Caco-2 (cell line): ENCODE results near the gene CNDP1. TPM values are rescaled to one million over a fixed set of nuclear protein-coding genes. Genes with fewer than 3 reads are reported as not detected.

Experiments
- BruUV-seq: library from RNA; stranded (reverse); fragments of 400-500 nt; replicated peaks from 2 replicates; lab custom pipeline; 2021; lab: Mats Ljungman, UMichigan
- CTCF ChIA-PET: fragments of 300-600 bp; sonication (Branson Sonifier 250); formaldehyde crosslinking; loops from one replicate; lab custom pipeline; 2022; ENCODE audit warnings: antibody characterized with exemption; lab: Charles Lee
- POLR2A ChIA-PET: fragments of 300-600 bp; sonication (Branson Sonifier 250); formaldehyde crosslinking; loops from one replicate; lab custom pipeline; 2022; ENCODE audit warnings: antibody characterized with exemption; lab: Charles Lee
- DNase-seq, 2 experiments: peaks; one replicate each; pipeline versions ENCODE4 v3.0.0 to v3.0.0-alpha.2; 2020 to 2022
- H3K27me3 ChIP-seq: replicated peaks from 2 replicates; pipeline ENCODE4 v1.6.0; 2011; ENCODE audit warnings: low read length; ENCODE audit not compliant: control insufficient read depth, insufficient read depth
- H3K36me3 ChIP-seq: 2 replicates; pipeline ENCODE4 v1.5.1; 2011; ENCODE audit warnings: low read length; ENCODE audit not compliant: control insufficient read depth, insufficient read depth
- H3K4me1 ChIP-seq: fragments of 250-450 bp; sonication (Bioruptor Pico); 2 replicates; pipeline ENCODE4 v1.5.1; 2020; ENCODE audit warnings: mild to moderate bottlenecking
- H3K4me3 ChIP-seq: 2 replicates; pipeline ENCODE4 v1.5.1; 2011; ENCODE audit warnings: low read depth, mild to moderate bottlenecking, control low read depth, low read length
- H3K9me3 ChIP-seq: fragments of 250-450 bp; sonication (Bioruptor Pico); 2 replicates; pipeline ENCODE4 v1.5.1; 2020; ENCODE audit warnings: mild to moderate bottlenecking, moderate library complexity
- H3K27ac Mint-ChIP-seq: one replicate; pipeline ENCODE4 v1.8.0; 2022; ENCODE audit warnings: mixed read lengths; ENCODE audit not compliant: unreplicated experiment
- H3K27me3 Mint-ChIP-seq: one replicate; pipeline ENCODE4 v1.8.0; 2022; ENCODE audit warnings: mixed read lengths; ENCODE audit not compliant: insufficient read depth, unreplicated experiment
- H3K36me3 Mint-ChIP-seq: one replicate; pipeline ENCODE4 v1.8.0; 2022; ENCODE audit warnings: mild to moderate bottlenecking, mixed read lengths; ENCODE audit not compliant: insufficient read depth, unreplicated experiment
- H3K4me1 Mint-ChIP-seq: one replicate; pipeline ENCODE4 v1.8.0; 2022; ENCODE audit warnings: low read depth, mixed read lengths; ENCODE audit not compliant: unreplicated experiment
- H3K4me3 Mint-ChIP-seq: one replicate; pipeline ENCODE4 v1.8.0; 2022; ENCODE audit warnings: mild to moderate bottlenecking, moderate library complexity, mixed read lengths; ENCODE audit not compliant: unreplicated experiment
- H3K9me3 Mint-ChIP-seq: one replicate; pipeline ENCODE4 v1.8.0; 2022; ENCODE audit warnings: mixed read lengths; ENCODE audit not compliant: unreplicated experiment
- CTCF ChIP-seq, 2 experiments: fragments of 200-600 bp in 1 of 2; IDR thresholded peaks; 1 replicate in 1 of 2; 2 replicates in 1 of 2; pipeline versions ENCODE4 v1.5.1 to v1.8.0; 2011 to 2022; ENCODE audit warnings: antibody characterized with exemption in 1 of 2, control low read depth in 1 of 2, inconsistent platforms in 1 of 2, low read depth in 1 of 2, low read length in 1 of 2, mild to moderate bottlenecking in 1 of 2, moderate library complexity in 1 of 2; ENCODE audit not compliant: insufficient read depth in 1 of 2, severe bottlenecking in 1 of 2, unreplicated experiment in 1 of 2
- intact Hi-C: fragments of 100-400 bp; cut with micrococcal nuclease; formaldehyde crosslinking; loops from one replicate; pipeline ENCODE4 v1.10.0; 2022; ENCODE audit not compliant: unreplicated experiment
- total RNA-seq: library from RNA; stranded (reverse); gene quantifications from 2 replicates; pipeline ENCODE4 v1.2.3, GENCODE V29; 2022

Gene CNDP1
- total RNA-seq, 1 experiment from 2014 or later = 0.48 TPM

- no peaks in the 10 kb centered on the region for H3K27me3 ChIP-seq
- H3K36me3 Mint-ChIP-seq = no peaks in the 10 kb centered on the region
- H3K9me3 ChIP-seq = no peaks in the 10 kb centered on the region
- DNase-seq = no peak
- no peaks in the 10 kb centered on the region for H3K4me1 ChIP-seq
- TF ChIP-seq CTCF (IDR thresholded peaks at IDR 0.05; ENCODE audit: insufficient read depth in 1 of 2, low read depth in 1 of 2, low read length in 1 of 2, severe bottlenecking in 1 of 2, unreplicated experiment in 1 of 2) = no peak
- no peaks in the 10 kb centered on the region for H3K27me3 Mint-ChIP-seq
- no peak overlapping the region for H3K27ac Mint-ChIP-seq
- H3K36me3 ChIP-seq = no peaks in the 10 kb centered on the region
- no peaks in the 10 kb centered on the region for H3K4me1 Mint-ChIP-seq
- CTCF ChIA-PET = interaction anchor here (0.6 kb wide), 1 partner anchor 984 kb away, joined by 3 read pairs; no protein-coding TSS in a partner anchor
- no peaks in the 10 kb centered on the region for H3K9me3 Mint-ChIP-seq
- H3K4me3 Mint-ChIP-seq = no peak overlapping the region
- H3K4me3 ChIP-seq = no peak overlapping the region
- POLR2A ChIA-PET = no interaction called here
- intact Hi-C loops = no loop called here
- BruUV-seq = no TSS peak
These were observed 74.4 kb downstream of the CNDP1 start for GRCh38 chr18:74608681-74609080.

DNA sequence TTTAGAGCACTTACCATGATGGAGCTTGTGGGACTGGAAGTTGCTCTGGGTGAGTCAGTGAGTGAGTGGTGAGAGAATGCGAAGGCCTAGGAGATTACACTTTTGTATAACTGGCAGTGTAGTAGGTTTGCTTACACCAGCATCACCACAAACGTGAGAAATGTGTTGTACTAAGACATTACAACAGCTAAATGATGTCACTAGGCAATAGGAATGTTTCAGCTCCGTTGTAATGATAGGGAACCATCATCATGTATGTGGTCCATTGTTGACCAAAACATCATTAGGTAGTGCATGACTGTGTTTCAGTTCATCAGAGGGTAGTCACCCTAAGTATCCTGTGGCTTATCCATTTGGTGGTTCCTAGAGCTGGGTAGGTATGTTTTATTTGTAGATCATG lies 75.2 kb downstream of the CNDP1 start:
- Mint-ChIP-seq H3K9me3 (no peaks in the 10 kb centered on the region), H3K4me1 (no peaks in the 10 kb centered on the region), H3K36me3 (no peaks in the 10 kb centered on the region), H3K27ac (no peak overlapping the region), H3K27me3 (no peaks in the 10 kb centered on the region), H3K4me3 (no peak overlapping the region)
- no peak for TF ChIP-seq CTCF (IDR thresholded peaks at IDR 0.05; ENCODE audit: insufficient read depth in 1 of 2, low read depth in 1 of 2, low read length in 1 of 2, severe bottlenecking in 1 of 2, unreplicated experiment in 1 of 2)
- no peak for DNase-seq
- no peaks in the 10 kb centered on the region for H3K27me3 ChIP-seq
- H3K4me1 ChIP-seq = no peaks in the 10 kb centered on the region
- intact Hi-C loops = no loop called here
- BruUV-seq = no TSS peak
- no peaks in the 10 kb centered on the region for H3K36me3 ChIP-seq
- no peak overlapping the region for H3K4me3 ChIP-seq
- H3K9me3 ChIP-seq = no peaks in the 10 kb centered on the region
- POLR2A ChIA-PET = no interaction called here
- CTCF ChIA-PET = interaction anchor here (0.6 kb wide), 1 partner anchor 983 kb away, joined by 3 read pairs; no protein-coding TSS in a partner anchor

DNA sequence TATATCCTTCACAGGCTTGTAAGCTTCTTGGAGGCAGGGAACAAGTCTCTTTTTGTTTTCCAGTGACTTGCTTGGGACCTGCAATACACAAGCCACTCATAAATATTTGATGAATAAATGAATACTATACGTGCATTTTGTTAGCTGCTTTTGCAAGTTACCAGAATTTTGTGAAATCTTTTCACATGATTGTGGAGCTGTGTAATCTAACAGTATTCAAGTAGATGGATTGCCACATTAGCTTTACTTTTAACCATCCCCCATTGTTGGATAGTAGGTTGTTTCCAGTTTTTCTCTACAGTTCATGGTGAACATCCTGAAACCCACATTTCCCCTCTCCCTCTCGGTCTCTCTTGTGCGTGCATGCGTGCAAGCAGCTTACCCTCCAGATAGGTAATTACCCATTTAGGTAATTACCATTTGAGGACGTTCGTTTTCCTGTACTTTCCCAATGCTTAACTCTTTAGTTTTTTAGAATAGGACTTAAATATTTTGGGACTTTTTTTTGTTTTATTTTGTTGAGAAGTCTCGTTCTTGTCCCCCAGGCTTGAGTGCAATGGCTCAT lies 75.8 kb downstream of the CNDP1 start:
- no peak for DNase-seq
- Histone ChIP-seq H3K4me3 (no peak overlapping the region), H3K27me3 (no peaks in the 10 kb centered on the region), H3K36me3 (no peaks in the 10 kb centered on the region), H3K9me3 (no peaks in the 10 kb centered on the region), H3K4me1 (no peaks in the 10 kb centered on the region)
- Mint-ChIP-seq H3K9me3 (no peaks in the 10 kb centered on the region), H3K4me3 (no peak overlapping the region), H3K27me3 (no peaks in the 10 kb centered on the region), H3K4me1 (no peaks in the 10 kb centered on the region), H3K36me3 (no peaks in the 10 kb centered on the region), H3K27ac (no peak overlapping the region)
- CTCF ChIA-PET = no interaction called here
- no TSS peak for BruUV-seq
- intact Hi-C loops = no loop called here
- no peak for TF ChIP-seq CTCF (IDR thresholded peaks at IDR 0.05; ENCODE audit: insufficient read depth in 1 of 2, low read depth in 1 of 2, low read length in 1 of 2, severe bottlenecking in 1 of 2, unreplicated experiment in 1 of 2)
- POLR2A ChIA-PET = no interaction called here
